ENCODE data around the gene ARPC1B.
"Not testable (repeated sequence)": the region's sequence is repeated elsewhere in the genome, so short reads cannot be mapped to it uniquely, and the experiment has no call there.

Gene ARPC1B

GRCh38 chr7:99409192-99409572 lies 34.7 kb downstream of the ARPC1B start:
- no peak for DNase-seq (ENCODE audit: low read depth in 3 of 3)

- no peak for DNase-seq (ENCODE audit: low read depth in 3 of 3)
Measured at GRCh38 chr7:99409806-99410205, 35.3 kb downstream of the ARPC1B start.

GRCh38 chr7:99410635-99411034 lies 36.1 kb downstream of the ARPC1B start:
- DNase-seq (ENCODE audit: low read depth in 3 of 3) = no peak

GRCh38 chr7:99415513-99416127 lies 41.1 kb downstream of the ARPC1B start:
- DNase-seq (ENCODE audit: low read depth in 3 of 3) = not testable (repeated sequence)

GRCh38 chr7:99418260-99418659 lies 43.7 kb downstream of the ARPC1B start:
- no peak for DNase-seq (ENCODE audit: low read depth in 3 of 3)

GRCh38 chr7:99419323-99420021 lies 44.9 kb downstream of the ARPC1B start:
- DNase-seq (ENCODE audit: low read depth in 3 of 3) = no peak

- DNase-seq (ENCODE audit: low read depth in 3 of 3) = no peak
Measured at GRCh38 chr7:99420213-99420612, 45.7 kb downstream of the ARPC1B start.

- no peak for DNase-seq (ENCODE audit: low read depth in 3 of 3)
Measured at GRCh38 chr7:99420986-99421385, 46.5 kb downstream of the ARPC1B start.

GRCh38 chr7:99422186-99422585 lies 47.7 kb downstream of the ARPC1B start:
- no peak for DNase-seq (ENCODE audit: low read depth in 3 of 3)

- no peak for DNase-seq (ENCODE audit: low read depth in 3 of 3)
Measured at GRCh38 chr7:99422625-99423024, 48.1 kb downstream of the ARPC1B start.

GRCh38 chr7:99424932-99425730 lies 50.6 kb downstream of the ARPC1B start:
- no peak for DNase-seq (ENCODE audit: low read depth in 3 of 3)

- DNase-seq (ENCODE audit: low read depth in 3 of 3) = no peak
Measured at GRCh38 chr7:99428972-99429566, 54.5 kb downstream of the ARPC1B start.

GRCh38 chr7:99429756-99430155 lies 55.2 kb downstream of the ARPC1B start:
- no peak for DNase-seq (ENCODE audit: low read depth in 3 of 3)

- not testable (repeated sequence) for DNase-seq (ENCODE audit: low read depth in 3 of 3)
Measured at GRCh38 chr7:99431756-99432540, 57.4 kb downstream of the ARPC1B start.

- no peak for DNase-seq (ENCODE audit: low read depth in 3 of 3)
Measured at GRCh38 chr7:99433158-99433557, 58.6 kb downstream of the ARPC1B start.

- no peak for DNase-seq (ENCODE audit: low read depth in 3 of 3)
Measured at GRCh38 chr7:99437946-99438572, 63.5 kb downstream of the ARPC1B start.

GRCh38 chr7:99438573-99439480 lies 64.3 kb downstream of the ARPC1B start, which contains the start of the genes CPSF4 and PTCD1:
Gene CPSF4 (plus strand): TSS chr7:99438943. CDS start chr7:99439083, 140 bp downstream.
Gene PTCD1 (minus strand): TSS chr7:99438798. CDS start chr7:99435242, 3,556 bp downstream.
- peak; percentile 87 to 94 (median 90) for DNase-seq (ENCODE audit: low read depth in 3 of 3)

- DNase-seq (ENCODE audit: low read depth in 3 of 3) = no peak
Measured at GRCh38 chr7:99440195-99440594, 65.7 kb downstream of the ARPC1B start.
